Measurements from ENCODE around the gene OR4E1. TPM values are rescaled to one million over a fixed set of nuclear protein-coding genes. Genes with fewer than 3 reads are reported as not detected.

The OR4E1 gene
- total RNA-seq, 3 donors from 2014 or later (not counting 1 experiment from before 2014, with no cell fraction given): not detected

- no peak overlapping the region for H3K27ac ChIP-seq (ENCODE audit: low read length)
- TF ChIP-seq CTCF (IDR thresholded peaks at IDR 0.05): no peak
- DNase-seq: peak in 1 of 2 donors; percentile 24
- intact Hi-C loops (cut with micrococcal nuclease): no loop called here
- Mint-ChIP-seq H3K27ac (no peak overlapping the region), H3K9me3 (peaks cover 0 to 4% of the 10 kb centered on the region in 2 donors), H3K4me3 (no peak overlapping the region), H3K27me3 (ENCODE audit: low read depth in 2 of 2) (peaks cover 16 to 74% of the 10 kb centered on the region in 2 donors), H3K4me1 (peaks cover 10 to 15% of the 10 kb centered on the region in 2 donors), H3K36me3 (no peaks in the 10 kb centered on the region)
- H3K4me1 ChIP-seq (ENCODE audit: control insufficient read depth, insufficient read depth, low read length): no peaks in the 10 kb centered on the region
- peak in 2 of 3 donors; percentile 57 to 63 for ATAC-seq
- no peaks in the 10 kb centered on the region for H3K36me3 ChIP-seq (ENCODE audit: control insufficient read depth, insufficient read depth, low read length)
- peaks cover 13% of the 10 kb centered on the region for H3K27me3 ChIP-seq (ENCODE audit: control insufficient read depth, insufficient read depth, low read length)
- no peak overlapping the region for H3K4me3 ChIP-seq (ENCODE audit: low read length)
- H3K9me3 ChIP-seq (ENCODE audit: control insufficient read depth, insufficient read depth, low read length): no peaks in the 10 kb centered on the region
Observed at GRCh38 chr14:21704338-21704737, 30.7 kb upstream of the OR4E1 start.

GRCh38 chr14:21703357-21704326, 30.0 kb upstream of the OR4E1 start:
- no peaks in the 10 kb centered on the region for H3K9me3 Mint-ChIP-seq
- WGBS (ENCODE audit: insufficient coverage): 81% methylated on average over 2 of the region's 2 CpGs

GRCh38 chr14:21702316-21702715, 28.7 kb upstream of the OR4E1 start:
- DNase-seq: no peak
- Histone ChIP-seq H3K27ac (ENCODE audit: low read length) (no peak overlapping the region), H3K4me3 (ENCODE audit: low read length) (no peak overlapping the region), H3K36me3 (ENCODE audit: control insufficient read depth, insufficient read depth, low read length) (no peaks in the 10 kb centered on the region), H3K9me3 (ENCODE audit: control insufficient read depth, insufficient read depth, low read length) (no peaks in the 10 kb centered on the region), H3K27me3 (ENCODE audit: control insufficient read depth, insufficient read depth, low read length) (peaks cover 13% of the 10 kb centered on the region), H3K4me1 (ENCODE audit: control insufficient read depth, insufficient read depth, low read length) (no peaks in the 10 kb centered on the region)
- intact Hi-C loops (cut with micrococcal nuclease): no loop called here
- peaks cover 10 to 15% of the 10 kb centered on the region in 2 donors for H3K4me1 Mint-ChIP-seq
- peaks cover 14 to 63% of the 10 kb centered on the region in 2 donors for H3K27me3 Mint-ChIP-seq (ENCODE audit: low read depth in 2 of 2)
- WGBS (ENCODE audit: insufficient coverage): 100% methylated on average over 1 of the region's 2 CpGs
- H3K4me3 Mint-ChIP-seq: no peak overlapping the region
- no peaks in the 10 kb centered on the region for H3K9me3 Mint-ChIP-seq
- no peaks in the 10 kb centered on the region for H3K36me3 Mint-ChIP-seq
- ATAC-seq: no peak
- H3K27ac Mint-ChIP-seq: no peak overlapping the region
- no peak for TF ChIP-seq CTCF (IDR thresholded peaks at IDR 0.05)

More at GRCh38 chr14:21703357-21704326, 30.0 kb upstream of the OR4E1 start:
- Histone ChIP-seq H3K36me3 (ENCODE audit: control insufficient read depth, insufficient read depth, low read length) (no peaks in the 10 kb centered on the region), H3K4me3 (ENCODE audit: low read length) (no peak overlapping the region), H3K27me3 (ENCODE audit: control insufficient read depth, insufficient read depth, low read length) (peaks cover 15% of the 10 kb centered on the region), H3K4me1 (ENCODE audit: control insufficient read depth, insufficient read depth, low read length) (no peaks in the 10 kb centered on the region), H3K9me3 (ENCODE audit: control insufficient read depth, insufficient read depth, low read length) (no peaks in the 10 kb centered on the region), H3K27ac (ENCODE audit: low read length) (no peak overlapping the region)
- intact Hi-C loops (cut with micrococcal nuclease): no loop called here
- Mint-ChIP-seq H3K4me1 (peaks cover 10 to 15% of the 10 kb centered on the region in 2 donors), H3K27me3 (ENCODE audit: low read depth in 2 of 2) (peaks cover 18 to 73% of the 10 kb centered on the region in 2 donors), H3K36me3 (no peaks in the 10 kb centered on the region), H3K27ac (no peak overlapping the region), H3K4me3 (no peak overlapping the region)
- TF ChIP-seq CTCF (IDR thresholded peaks at IDR 0.05): no peak
- ATAC-seq: peak; percentile 66 to 88 (median 75)
- DNase-seq: peak in 1 of 2 donors; percentile 54
